Measurements from ENCODE around the gene ORM2.
"Not testable (repeated sequence)": the region's sequence is repeated elsewhere in the genome, so short reads cannot be mapped to it uniquely, and the experiment has no call there.

ORM2 gene

GRCh38 chr9:114314881-114315722, 14.6 kb upstream of the ORM2 start:
- DNase-seq: peak; percentile 46

- peak; percentile 34 for DNase-seq
These were observed 13.8 kb upstream of the ORM2 start for GRCh38 chr9:114315723-114316363.

- DNase-seq: peak; percentile 53
These were observed 13.0 kb upstream of the ORM2 start for GRCh38 chr9:114316605-114317230.

- peak; percentile 8 for DNase-seq
These were observed 11.9 kb upstream of the ORM2 start for GRCh38 chr9:114317665-114318357.

- DNase-seq: peak; percentile 25
These were observed 11.3 kb upstream of the ORM2 start for GRCh38 chr9:114318416-114318815.

- DNase-seq: peak; percentile 4
These were observed 10.5 kb upstream of the ORM2 start for GRCh38 chr9:114319147-114319546.

- DNase-seq: peak; percentile 6
These were observed 9.0 kb upstream of the ORM2 start for GRCh38 chr9:114320710-114321109.

- DNase-seq: no peak
These were observed 7.9 kb upstream of the ORM2 start for GRCh38 chr9:114321759-114322158.

GRCh38 chr9:114322160-114322818, 7.4 kb upstream of the ORM2 start:
- DNase-seq: not testable (repeated sequence)

GRCh38 chr9:114322831-114323531, 6.7 kb upstream of the ORM2 start, which contains the start of gene ORM1:
Gene ORM1, plus strand, starts transcription at chr9:114323098. Its CDS starts 36 bp downstream, at chr9:114323134.
- DNase-seq: not testable (repeated sequence)

GRCh38 chr9:114323849-114324248, 5.8 kb upstream of the ORM2 start:
- not testable (repeated sequence) for DNase-seq

GRCh38 chr9:114324492-114324891, 5.2 kb upstream of the ORM2 start:
- DNase-seq: no peak

- DNase-seq: not testable (repeated sequence)
These were observed 4.7 kb upstream of the ORM2 start for GRCh38 chr9:114324965-114325364.

- DNase-seq: not testable (repeated sequence)
These were observed 3.9 kb upstream of the ORM2 start for GRCh38 chr9:114325684-114326254.

GRCh38 chr9:114327749-114328148, 1.9 kb upstream of the ORM2 start:
- no peak for DNase-seq

- not testable (repeated sequence) for DNase-seq
These were observed 1.3 kb upstream of the ORM2 start for GRCh38 chr9:114328357-114328820.

GRCh38 chr9:114328937-114329624, 588 bp upstream of the ORM2 start:
- not testable (repeated sequence) for DNase-seq

- DNase-seq: no peak
These were observed 967 bp downstream of the ORM2 start for GRCh38 chr9:114330636-114331035.

- not testable (repeated sequence) for DNase-seq
These were observed 1.8 kb downstream of the ORM2 start for GRCh38 chr9:114331229-114332195.

All from activated effector memory CD4-positive, alpha-beta T cell treated with anti-CD3 and anti-CD28 coated beads, Interleukin-2, amount 50 U/mL, for 16 hours (primary cell).